ENCODE data around the gene BICRA. TPM values are rescaled to one million over a fixed set of nuclear protein-coding genes. Genes with fewer than 3 reads are reported as not detected.

BICRA gene
- polyA plus RNA-seq, 1 of the 3 experiments (the other 2 are of a cell fraction), result 1.4 TPM

GRCh38 chr19:47623921-47624391 is 15.0 kb downstream of the BICRA start:
- no peaks in the 10 kb centered on the region for H3K27me3 ChIP-seq (ENCODE audit: insufficient read depth)

GRCh38 chr19:47625650-47626049 is 16.7 kb downstream of the BICRA start:
- POLR2A ChIA-PET, result no interaction called here
- no peak overlapping the region for H2AFZ ChIP-seq (ENCODE audit: low read depth)
- CTCF ChIA-PET, result interaction anchor here (1.0 to 1.4 kb wide), 3 partner anchors 11 to 189 kb away, joined by 3 read pairs; no protein-coding TSS in a partner anchor

More at GRCh38 chr19:47623921-47624391, 15.0 kb downstream of the BICRA start:
- no peak overlapping the region for H3K4me2 ChIP-seq
- no peak overlapping the region for H3K27ac ChIP-seq (ENCODE audit: low read depth in 2 of 2, low read length in 1 of 2)
- H3K9me2 ChIP-seq, result no peaks in the 10 kb centered on the region
- peaks cover 87% of the 10 kb centered on the region for H4K20me1 ChIP-seq (ENCODE audit: insufficient read depth)
- TF ChIP-seq USF2 (IDR thresholded peaks at IDR 0.05; ENCODE audit: borderline replicate concordance, low read depth, low read length) (no peak), RFX5 (IDR thresholded peaks at IDR 0.05; ENCODE audit: low read length) (no peak), NRF1 (IDR thresholded peaks at IDR 0.05; ENCODE audit: low read depth, low read length) (no peak), GATA2 (CRISPR knock-in tag; IDR thresholded peaks at IDR 0.05) (no peak), YY1 (IDR thresholded peaks at IDR 0.05; ENCODE audit: low read depth) (no peak), EP300 (IDR thresholded peaks at IDR 0.05; ENCODE audit: borderline replicate concordance in 1 of 2, low read depth in 1 of 2, low read length in 1 of 2) (no peak), JUND (IDR thresholded peaks at IDR 0.05) (no peak), USF1 (IDR thresholded peaks at IDR 0.05; ENCODE audit: borderline replicate concordance, low read depth) (no peak)
- no peak overlapping the region for H3K4me3 ChIP-seq (ENCODE audit: low read depth in 2 of 2, low read length in 1 of 2)
- no peaks in the 10 kb centered on the region for H3K9me3 ChIP-seq
- ChIA-PET POLR2A (no interaction called here), CTCF (interaction anchor here (0.8 to 1.8 kb wide), 4 partner anchors 16 to 187 kb away, joined by 3 to 5 read pairs (median 3); no protein-coding TSS in a partner anchor)
- WGBS (ENCODE audit: low lambda C conversion rate), result 97% methylated on average over 14 of the region's 18 CpGs
- H3K79me2 ChIP-seq (ENCODE audit: insufficient read depth), result peaks cover 98% of the 10 kb centered on the region
- no peak for DNase-seq
- no peaks in the 10 kb centered on the region for H3K4me1 ChIP-seq (ENCODE audit: control insufficient read depth in 1 of 2, insufficient read depth in 2 of 2, low read depth in 1 of 2, low read length in 1 of 2)
- H3K9ac ChIP-seq, result no peak overlapping the region
- H3F3A ChIP-seq (replicated peaks; ENCODE audit: insufficient read depth), result no peaks in the 10 kb centered on the region
- peaks cover 0 to 4% of the 10 kb centered on the region in 2 experiments for H3K36me3 ChIP-seq (replicated peaks in 1 of 2; ENCODE audit: control insufficient read depth in 1 of 2, insufficient read depth in 2 of 2, low read length in 1 of 2)
- no peak overlapping the region for H2AFZ ChIP-seq (ENCODE audit: low read depth)

More at GRCh38 chr19:47625650-47626049, 16.7 kb downstream of the BICRA start:
- Histone ChIP-seq H3K4me2 (no peak overlapping the region), H3K36me3 (replicated peaks in 1 of 2; ENCODE audit: control insufficient read depth in 1 of 2, insufficient read depth in 2 of 2, low read length in 1 of 2) (peaks cover 0 to 4% of the 10 kb centered on the region in 2 experiments), H3K9ac (no peak overlapping the region), H3K27me3 (ENCODE audit: insufficient read depth) (no peaks in the 10 kb centered on the region), H3K4me3 (ENCODE audit: low read depth in 2 of 2, low read length in 1 of 2) (no peak overlapping the region), H3K9me2 (no peaks in the 10 kb centered on the region), H3F3A (replicated peaks; ENCODE audit: insufficient read depth) (no peaks in the 10 kb centered on the region), H3K9me3 (no peaks in the 10 kb centered on the region), H3K27ac (ENCODE audit: low read depth in 2 of 2, low read length in 1 of 2) (no peak overlapping the region), H3K4me1 (ENCODE audit: control insufficient read depth in 1 of 2, insufficient read depth in 2 of 2, low read depth in 1 of 2, low read length in 1 of 2) (no peaks in the 10 kb centered on the region), H4K20me1 (ENCODE audit: insufficient read depth) (peaks cover 87% of the 10 kb centered on the region), H3K79me2 (ENCODE audit: insufficient read depth) (peaks cover 98% of the 10 kb centered on the region)
- DNase-seq, result no peak
- TF ChIP-seq MAX (IDR thresholded peaks at IDR 0.05; ENCODE audit: low read depth), result no peak
- no peak for TF ChIP-seq NRF1 (IDR thresholded peaks at IDR 0.05; ENCODE audit: low read depth, low read length)
- TF ChIP-seq IRF3 (IDR thresholded peaks at IDR 0.05; ENCODE audit: low read depth, low read length), result no peak
- no peak for TF ChIP-seq MEF2A (IDR thresholded peaks at IDR 0.05; ENCODE audit: borderline replicate concordance, low read depth)
- WGBS (ENCODE audit: low lambda C conversion rate), result 93% methylated on average over 7 of the region's 7 CpGs

All from SK-N-SH (cell line).